HG03354 (cell line): ENCODE measurements around the gene SPATA2.
"Not testable (repeated sequence)": the region's sequence is repeated elsewhere in the genome, so short reads cannot be mapped to it uniquely, and the experiment has no call there.

Experiments
- ATAC-seq: cut with Tn5 transposase; IDR thresholded peaks from one replicate; pipeline ENCODE4 v1.9.1; 2021; ENCODE audit warnings: mild to moderate bottlenecking; ENCODE audit not compliant: unreplicated experiment, poor library complexity, severe bottlenecking

SPATA2 gene

DNA sequence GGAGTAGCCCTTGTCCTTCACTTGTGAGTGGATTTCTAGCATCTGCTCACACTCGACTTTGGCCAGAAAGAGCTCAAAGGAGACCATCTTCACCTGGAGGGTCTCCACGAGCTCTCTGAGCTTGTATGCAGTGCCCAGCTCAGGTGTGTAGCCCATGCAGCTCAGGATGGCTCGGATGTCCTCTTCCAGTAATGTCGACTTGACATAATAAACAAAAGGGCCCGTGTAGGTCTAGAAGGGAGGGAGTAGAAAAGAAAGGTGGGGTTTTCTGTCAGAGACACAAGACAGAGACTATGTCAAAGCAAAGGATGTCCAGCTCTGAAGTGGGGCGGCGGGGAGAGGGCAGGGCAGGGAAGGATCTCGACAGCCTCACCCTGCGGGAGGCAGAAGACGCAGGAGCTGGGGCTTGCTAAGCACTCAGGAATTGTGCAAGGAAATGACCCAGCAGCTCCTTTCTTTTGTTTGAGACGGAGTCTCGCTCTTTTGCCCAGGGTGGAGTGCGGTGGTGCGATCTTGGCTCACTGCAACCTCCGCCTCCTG is 8.6 kb downstream of the SPATA2 start:
- no peak for ATAC-seq

DNA sequence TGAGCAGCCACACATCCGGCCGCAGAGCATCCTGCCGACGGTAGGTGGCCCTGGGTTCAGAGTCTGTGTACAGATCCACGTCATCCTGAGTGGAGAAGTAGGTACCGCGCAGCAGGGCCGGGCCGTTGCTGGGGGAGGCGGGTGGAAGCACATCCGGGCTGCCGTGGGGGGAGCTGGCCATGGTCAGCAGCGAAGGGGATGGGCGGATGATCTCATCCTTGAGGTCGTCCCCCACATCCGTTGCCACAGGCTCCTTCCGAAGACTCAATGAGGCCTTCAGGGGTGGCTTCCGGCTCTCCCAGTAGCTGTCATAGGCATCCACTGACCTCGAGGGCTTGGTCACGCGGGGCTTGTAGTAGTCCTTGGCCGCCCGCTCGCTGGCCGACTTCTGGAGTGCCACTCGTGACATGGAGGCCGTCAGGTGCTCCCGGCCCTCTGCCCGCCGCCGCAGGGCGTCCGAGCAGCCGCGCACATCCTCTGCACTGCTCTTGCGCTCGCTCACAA is 9.2 kb downstream of the SPATA2 start:
- no peak for ATAC-seq

DNA sequence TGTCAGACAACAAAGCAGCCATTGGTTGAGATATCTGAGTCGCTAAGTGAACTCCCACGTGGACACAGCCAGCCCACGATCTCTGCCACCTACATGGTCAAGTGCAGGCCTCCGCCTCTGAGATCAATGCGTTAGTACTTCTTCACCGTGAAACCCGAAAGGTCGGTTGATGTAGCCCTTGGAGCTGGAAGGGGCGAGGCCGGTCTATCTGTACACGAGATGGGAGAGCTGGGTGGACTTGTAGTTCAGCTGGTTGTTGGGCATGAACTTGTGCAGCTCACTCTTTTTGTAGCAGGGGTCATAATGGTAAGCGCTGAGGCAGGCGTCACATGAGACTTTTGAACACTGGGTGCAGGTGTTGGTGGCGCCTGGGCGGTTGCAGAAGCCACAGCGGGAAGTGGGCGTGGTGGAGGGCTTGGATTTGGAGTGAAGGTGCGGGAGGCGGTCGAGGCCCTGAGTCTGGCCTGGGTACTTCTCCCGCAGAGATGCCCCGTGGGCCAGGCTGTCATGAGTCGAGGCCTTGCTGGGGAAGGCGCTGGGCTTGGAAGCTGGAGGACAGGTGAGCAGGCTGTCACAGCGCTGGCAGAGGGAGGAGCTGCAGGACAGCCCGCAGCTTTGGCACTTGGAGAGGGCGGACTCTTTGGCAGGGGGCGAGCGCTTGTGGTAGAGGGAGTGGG is 9.8 kb downstream of the SPATA2 start:
- ATAC-seq: no peak

DNA sequence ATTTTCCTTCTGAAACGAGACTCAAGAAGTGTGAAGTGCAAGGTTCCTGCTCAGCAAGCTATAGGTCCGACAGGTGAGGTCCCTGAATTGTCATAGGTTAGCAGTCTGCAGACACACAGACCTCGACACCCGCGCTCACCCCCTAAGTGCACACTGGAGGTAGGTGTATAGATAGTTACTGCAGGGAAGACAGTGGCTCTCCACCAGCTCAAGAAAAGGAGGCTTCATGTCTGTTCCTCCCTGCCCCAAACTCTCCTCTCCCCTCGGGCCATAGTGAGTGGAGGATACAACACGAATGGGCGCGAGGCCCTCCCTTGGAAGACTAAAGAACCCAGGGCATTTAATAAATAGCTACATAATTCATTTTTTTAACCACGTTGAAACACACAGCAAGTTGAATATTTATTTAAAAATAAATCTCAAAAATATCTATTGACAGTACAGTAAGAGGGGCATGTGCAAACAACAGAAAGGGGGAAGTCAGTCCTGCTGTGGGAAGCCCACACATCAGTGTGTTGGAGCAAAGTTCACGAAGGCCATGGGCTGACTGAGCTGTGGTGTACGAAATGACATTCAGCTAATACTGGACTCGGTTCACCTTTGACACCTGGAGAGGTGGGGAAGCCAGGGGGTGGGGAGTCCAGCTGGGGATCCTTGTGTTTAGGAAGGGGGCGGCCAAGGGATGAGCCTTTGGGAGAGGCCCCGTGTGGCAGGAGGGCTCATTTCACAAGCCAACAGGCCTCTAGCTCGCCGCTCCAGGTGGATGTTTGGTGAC is 10.7 kb downstream of the SPATA2 start:
- no peak for ATAC-seq

DNA sequence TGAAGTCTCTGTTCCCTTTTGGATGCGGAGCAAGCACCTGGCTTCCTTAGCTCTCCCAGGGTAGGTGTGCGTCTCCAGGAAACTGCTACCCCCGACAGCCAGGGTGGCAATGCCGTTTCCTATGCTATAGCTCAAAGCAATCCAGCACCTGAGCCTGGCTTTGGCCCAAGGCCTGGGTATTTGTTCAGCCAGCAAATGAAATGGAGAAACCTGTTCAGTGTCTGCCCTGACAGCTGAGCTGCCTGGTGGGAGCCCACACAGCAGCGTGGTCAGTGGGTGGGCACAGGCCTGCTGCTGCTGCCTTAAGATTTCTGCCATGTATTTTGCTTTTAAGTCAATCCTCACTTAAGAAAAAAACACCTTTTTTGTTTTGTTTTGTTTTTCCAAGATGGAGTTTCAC is 13.7 kb downstream of the SPATA2 start:
- ATAC-seq: no peak

DNA sequence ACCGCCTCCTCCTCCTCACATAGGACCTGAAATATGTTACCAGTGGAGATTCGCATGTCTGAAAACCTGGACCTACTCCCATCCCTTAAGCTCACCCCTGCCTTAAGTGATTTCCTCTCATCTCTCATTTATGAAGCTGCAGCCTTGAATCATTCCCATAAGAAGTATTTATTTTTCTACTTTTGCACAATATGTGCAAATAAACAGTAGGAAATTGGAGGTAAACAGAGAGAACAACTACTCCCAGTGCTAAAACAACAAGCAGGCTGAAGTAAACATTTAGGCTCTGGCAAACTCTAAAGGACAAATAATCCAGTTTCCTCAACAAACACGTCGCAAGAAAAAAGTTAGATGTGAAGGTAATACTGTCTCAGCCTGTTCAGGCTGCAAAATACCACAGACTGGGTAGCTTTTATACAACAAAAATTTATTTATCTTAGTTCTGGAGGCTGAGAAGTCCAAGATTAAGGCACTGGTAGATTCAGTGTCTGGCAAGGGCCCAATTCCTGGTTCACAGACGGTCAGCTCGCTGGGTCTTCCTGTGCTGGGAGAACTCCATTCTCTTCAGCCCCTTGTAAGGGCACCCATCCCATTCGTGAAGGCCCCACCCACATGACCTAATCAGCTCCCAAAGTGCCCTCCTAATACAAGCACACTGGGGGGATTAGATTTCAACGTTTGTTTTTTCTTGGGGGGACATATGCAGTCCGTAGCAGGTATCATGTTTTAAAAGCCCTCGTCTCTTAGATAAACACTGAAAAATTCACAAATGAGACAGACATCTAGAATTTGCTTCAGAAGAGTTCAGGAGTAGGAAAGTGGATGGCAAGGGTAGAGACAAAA is 15.6 kb downstream of the SPATA2 start:
- no peak for ATAC-seq

DNA sequence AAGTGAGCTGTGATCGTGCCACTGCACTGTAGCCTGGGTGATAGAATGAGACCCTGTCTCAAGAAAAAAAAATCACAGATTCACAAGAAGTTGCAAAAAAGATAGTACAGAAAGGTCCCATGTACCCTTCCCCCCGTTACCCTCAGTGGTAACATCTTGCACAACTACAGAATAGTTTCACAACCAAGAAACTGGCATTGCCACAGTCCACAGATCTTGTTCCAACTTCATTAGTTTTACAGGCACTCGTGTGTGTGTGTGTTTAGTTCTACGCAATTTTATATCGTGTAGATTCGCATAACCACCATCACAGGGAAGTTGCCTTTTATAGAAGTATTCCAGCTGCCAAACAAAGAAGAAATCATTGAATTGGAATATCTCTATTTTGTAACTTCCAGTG is 19.1 kb downstream of the SPATA2 start:
- no peak for ATAC-seq

DNA sequence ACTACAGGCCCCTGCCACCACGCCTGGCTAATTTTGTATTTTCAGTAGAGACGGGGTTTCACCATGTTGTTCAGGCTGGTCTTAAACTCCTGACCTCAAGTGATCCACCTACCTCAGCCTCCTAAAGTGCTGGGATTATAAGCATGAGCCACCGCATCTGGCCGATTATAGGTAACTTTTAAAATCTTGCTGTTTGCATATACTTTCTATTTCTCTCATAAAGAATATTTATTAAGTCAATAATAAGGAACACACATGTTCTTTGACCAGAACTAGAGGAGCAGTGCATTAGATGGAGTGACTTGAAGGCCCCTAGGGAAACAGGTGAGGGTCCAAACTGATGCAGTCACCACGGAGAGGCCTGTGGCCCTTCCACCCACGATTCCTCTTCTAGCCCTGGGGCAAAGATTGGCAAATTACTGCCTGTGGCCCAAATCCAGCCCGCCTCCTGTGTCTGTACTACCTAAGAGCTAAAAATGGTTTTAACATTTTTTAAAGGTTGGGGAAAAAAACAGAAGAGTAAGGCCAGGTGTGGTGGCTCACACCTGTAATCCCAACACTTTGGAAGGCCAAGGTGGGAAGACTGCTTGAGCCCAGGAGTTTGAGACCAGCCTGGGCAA is 19.7 kb downstream of the SPATA2 start:
- ATAC-seq: not testable (repeated sequence)

DNA sequence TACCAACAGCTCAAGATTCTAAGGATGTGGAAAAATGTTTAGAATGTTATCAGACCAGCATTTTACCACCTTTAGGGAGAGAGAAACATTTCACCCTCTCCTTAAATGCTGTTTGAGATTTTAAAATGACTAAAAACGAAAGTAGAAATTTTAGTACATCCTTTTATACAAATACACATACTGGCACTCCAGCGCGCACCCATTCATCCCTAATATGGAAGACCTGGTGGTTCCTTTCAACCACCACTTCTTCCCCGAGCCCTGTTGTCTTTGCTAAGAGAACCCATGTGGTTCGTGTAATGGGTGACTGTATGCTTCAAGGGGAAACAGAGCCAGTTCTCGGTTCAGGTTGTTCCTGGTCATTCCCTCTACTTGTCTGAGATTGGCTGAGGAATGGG is 21.3 kb downstream of the SPATA2 start:
- no peak for ATAC-seq

DNA sequence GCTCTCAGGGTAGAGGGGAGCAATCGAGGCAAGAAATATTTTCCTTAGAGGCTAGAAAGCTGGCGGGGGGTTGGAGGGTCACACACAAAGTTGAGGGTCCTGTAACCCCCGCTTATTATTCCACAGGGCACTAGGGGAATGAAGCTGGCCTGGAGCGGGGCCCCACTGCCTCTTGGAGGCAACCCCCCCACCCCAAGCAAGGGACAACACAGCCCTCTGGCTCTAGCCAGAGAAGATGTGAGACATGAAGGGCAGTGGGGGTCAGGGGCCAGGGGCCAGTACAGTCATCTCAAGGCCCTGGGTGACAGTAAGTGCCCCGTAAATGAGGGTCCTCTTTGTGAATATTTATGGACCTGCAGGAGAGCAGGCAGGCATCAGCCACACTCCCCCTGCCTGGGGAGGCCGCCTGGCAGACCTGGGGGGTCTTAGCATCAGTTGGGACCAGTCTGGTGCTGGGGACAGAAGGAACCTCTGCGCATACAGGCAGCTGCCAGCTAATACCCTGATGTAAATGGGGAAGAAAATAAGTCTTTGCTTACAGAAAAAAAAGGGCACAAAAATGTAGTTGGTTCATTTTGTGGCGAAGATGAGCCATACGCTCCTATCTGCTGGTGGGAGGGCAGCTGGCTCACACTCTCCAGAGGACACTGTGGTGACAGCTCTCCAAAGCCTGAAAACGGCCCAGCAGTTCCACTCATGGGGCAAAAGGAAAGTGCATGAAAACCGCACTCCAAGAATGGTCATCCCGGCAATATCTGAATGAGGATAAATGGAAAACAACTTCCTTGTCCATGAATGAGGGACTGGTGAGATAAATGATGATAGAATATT is 21.9 kb downstream of the SPATA2 start:
- no peak for ATAC-seq

DNA sequence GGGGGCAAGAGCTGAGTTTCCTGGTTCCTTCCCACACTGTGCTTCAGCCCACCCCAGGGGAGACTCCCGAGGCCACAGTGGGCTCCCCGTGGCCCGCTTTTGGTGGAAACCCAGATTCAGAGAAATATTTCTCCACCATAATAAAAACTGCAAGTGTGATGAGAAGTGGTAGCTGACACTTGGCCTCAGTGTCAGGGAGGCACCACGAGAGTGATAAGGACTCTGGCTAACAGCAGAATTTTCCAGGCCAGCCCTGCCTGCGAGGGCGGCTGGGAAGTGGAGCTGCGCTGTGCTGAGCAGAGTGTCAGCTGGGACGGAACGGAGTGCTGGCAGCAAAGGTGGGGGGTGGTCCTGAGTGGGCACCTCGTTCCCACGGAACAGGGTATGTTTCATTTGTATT is 22.5 kb downstream of the SPATA2 start:
- no peak for ATAC-seq

DNA sequence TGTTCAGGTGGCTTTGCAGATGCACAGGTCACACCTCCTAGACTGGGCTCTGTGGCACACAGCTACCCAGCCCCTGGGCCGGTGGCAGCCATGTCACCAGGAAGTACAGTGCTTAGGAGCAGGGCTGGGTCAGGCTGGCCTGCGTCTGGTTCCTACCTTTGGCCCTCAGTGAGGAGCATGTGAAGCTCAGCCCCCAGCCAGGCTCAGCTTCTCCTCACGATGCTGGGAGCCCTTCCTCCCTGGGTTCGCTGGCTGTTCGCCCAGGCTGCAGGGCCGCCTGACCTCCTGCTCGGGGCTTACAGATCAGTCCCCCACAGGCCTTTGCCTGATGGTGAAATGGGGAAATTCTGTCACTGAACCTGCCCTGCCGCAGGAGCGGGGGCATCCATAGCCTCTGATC is 23.1 kb downstream of the SPATA2 start:
- ATAC-seq: no peak

DNA sequence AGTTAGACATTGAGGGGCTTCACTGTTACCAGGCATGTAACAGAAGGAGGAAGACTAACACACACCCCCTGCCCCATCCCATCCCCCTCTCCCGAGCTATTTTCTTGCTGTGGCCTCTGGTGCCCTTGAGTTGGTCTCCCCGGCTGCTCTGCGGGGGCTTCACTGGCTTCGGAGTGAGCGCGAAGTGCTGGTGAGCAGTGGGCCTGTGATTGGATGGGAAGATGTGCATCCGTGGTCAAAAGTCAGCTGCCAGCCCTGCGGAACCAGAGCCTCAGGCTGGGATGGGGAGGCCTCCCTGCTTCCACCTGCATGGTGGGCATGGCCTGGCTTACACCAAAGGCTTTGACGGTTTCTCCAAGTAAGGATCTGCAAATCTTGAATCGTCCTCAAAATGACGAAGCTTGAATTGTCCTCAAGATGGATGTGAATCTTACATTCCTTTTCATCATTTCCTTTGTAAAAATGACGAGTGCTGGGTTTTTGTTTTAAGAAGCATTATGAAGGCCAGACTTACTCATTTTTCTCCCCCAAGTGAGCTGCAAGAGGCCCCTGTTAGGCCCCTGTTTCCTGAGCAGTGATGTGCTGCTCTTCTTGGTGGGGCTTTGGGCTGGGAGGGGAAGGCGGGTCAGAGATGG is 23.7 kb downstream of the SPATA2 start:
- no peak for ATAC-seq

DNA sequence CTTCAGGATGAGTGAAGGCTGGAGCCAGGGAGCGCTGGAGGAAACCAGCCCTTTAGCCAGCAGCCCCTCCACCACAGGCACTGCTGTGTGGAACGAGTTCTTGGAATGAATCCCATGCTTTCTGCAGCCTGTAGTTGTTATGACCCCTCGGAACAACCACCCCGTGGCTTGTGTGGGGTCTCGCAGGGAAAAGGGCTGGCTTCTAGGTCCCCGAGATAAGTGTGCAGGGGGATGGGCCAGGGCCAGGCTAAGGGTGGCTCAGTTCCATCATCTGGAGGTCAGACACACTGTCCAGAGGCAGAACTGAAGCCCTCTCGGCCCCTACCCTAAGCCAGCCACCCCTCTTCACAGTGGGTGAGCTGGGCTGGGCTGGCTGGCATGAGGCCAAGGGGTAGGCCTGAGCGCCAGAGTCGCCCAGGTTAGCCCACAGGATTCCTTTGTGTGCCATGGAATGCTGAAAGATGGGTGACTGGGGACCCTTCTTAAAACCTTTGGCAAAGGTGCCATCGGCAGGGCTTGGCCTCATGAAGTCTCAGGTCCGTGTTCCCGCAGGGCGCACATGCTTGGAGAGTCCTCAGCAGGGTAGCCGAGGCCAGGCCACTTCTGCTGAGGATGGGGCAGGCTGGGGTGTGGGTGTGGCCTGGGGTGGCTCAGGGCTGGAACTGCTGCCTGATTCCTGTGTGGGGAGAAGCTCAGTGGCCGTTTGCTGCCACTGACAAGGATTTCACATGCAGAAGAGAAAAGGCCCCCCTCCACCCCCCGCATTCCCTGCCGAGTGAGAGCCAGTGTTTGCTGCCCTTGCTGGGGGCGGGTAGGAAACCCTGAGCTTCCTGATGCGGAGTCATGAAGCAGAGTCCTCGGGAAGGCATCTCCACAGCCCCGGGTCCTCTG is 24.6 kb downstream of the SPATA2 start:
- ATAC-seq: no peak

DNA sequence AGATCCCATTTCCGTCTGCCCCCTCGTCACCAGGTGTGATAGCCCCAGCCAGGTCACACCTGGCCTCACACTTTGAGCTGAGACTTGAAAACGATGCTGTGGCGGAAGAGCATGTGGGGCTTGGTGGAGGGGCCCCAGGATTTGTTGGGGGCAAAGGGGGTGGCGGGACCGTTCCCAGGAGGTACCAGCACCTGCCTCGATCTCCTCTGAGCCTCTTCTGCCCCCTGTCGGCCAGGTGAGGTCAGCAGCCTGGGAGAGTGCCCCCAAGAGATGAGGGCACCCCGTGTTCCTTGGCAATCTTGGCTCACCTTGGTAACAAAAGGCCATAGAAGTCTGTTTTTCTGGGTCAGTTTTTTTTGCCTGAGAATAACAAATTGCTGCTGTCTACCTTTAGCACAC is 25.4 kb downstream of the SPATA2 start:
- ATAC-seq: no peak

DNA sequence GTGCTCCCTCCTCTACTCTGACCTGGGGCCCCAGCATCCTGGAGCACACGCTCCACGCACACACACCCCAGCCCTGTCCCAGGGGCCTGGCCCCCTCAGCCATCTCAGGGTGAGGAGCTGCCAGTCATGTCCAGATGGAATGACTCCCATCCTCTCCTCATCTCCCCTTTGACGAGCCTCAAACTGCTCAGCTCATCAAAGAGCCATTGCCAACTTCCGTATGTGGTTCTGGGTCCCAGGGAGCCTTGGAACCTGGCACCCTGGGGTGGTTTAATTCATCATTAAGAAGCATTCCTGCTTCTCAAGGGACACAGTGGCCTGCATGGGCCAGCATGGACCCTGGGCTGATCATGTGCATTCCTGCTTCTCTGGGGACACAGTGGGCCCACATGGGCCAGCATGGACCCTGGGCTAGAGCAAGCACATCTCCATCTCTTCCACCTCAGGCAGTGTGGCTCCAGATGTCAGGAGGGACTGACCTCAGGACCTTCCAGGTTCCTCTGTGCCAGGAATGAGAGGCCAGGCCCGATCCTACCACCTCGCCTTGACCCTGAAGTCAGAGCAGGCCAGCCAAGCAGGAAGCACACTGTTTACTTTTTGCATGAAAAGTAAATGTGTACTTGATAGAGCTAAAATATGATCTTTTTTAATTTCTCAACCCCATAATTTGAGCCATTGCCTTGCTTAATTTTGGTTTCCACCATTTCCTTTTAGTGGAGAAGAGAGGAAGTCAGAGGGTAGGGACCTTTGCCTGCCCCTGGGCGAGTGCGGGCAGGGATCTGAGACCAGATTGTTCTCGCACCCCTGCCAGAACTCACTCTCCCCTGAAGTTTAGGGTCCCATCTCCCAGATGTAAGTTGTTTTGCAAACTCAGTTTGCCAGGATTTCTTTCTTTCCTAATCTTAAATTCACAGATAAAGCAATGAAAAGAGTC is 26.1 kb downstream of the SPATA2 start:
- no peak for ATAC-seq
